G401.6 (cell line): ENCODE measurements around the gene SAMD8.
"Not testable (repeated sequence)": the region's sequence is repeated elsewhere in the genome, so short reads cannot be mapped to it uniquely, and the experiment has no call there.

Experiments used
- FAIRE-seq: peaks from 2 replicates; lab custom pipeline; 2012; peaks lifted over from hg19 to GRCh38; lab: Jason Lieb, UNC

Gene SAMD8

GRCh38 chr10:75140246-75140645 is 28.8 kb downstream of the SAMD8 start:
- no peak for FAIRE-seq

DNA sequence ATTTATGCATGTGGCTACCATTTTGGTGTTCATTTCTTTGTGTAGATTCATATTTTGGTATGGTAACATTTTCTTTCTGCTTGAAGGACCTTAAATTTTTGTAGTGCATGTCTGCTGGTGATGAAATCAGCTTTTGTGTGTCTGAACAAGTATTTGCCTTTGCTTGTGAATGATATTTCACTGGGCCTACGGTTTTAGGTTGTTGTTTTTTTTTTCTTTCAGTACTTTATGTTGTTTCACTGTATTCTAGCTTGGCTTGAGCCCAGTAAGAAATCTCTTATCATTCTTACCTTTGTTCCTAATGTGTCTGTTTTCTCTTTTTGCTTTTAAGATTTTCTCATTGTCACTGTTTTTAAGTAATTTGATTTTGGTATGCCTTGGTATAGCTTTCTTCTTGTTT is 31.9 kb downstream of the SAMD8 start:
- FAIRE-seq: no peak

DNA sequence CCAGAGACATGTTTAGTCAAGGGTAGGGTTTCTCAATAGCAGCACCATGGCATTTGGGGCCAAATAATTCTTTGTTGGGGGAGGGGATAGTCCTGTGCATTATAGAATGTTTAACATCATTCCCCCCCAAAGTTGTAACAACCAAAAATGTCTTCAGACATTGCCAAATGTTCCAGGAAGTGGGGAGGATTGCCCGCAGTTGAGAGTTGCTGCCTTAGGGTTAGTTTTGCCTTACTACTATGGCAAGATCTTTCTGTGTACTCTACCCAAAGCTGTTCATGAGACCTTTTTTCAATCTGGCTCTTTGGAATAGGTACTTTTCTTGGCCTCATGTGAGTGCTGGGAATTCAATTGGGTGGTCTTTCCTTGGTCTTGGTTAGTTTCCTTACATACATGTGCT is 34.1 kb downstream of the SAMD8 start:
- no peak for FAIRE-seq

DNA sequence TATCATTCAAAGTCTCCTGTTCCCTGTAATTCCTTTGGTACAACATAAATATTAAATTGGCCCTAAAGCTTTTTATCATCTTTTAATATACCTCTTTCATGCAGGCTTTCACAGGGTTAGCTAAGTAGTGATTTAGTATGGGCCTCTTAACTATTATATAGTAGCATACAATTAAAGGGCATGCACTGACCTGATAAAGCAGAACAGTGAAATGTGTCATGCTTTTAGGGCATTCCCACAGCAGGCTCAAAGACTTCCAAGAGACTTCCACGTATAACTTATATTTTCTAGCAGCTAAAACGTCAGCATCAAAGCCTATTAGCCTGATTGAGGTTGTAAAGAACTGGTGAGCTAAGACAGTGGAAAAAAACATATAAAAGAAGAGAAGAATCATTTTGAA is 35.3 kb downstream of the SAMD8 start:
- no peak for FAIRE-seq

GRCh38 chr10:75150656-75151055 is 39.2 kb downstream of the SAMD8 start:
- no peak for FAIRE-seq

DNA sequence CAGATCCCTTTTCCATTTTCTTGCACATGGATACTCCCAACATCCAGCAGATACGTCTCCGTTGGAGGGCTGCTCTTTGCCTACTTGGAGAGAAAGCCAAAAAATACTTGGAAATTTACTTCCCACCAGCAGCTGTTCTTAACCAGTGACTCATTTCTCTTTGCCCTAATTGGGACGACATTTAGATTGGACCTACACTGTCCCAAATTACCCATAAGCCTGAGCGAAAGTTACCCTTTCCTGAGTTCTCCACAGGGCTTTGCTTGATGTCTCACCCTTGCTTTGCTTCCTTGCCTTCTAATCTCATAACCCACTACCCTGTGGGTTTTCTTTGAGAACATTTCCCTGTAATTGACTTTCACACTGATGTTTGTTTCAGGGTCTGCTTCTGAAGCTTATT is 48.1 kb downstream of the SAMD8 start:
- FAIRE-seq: no peak

DNA sequence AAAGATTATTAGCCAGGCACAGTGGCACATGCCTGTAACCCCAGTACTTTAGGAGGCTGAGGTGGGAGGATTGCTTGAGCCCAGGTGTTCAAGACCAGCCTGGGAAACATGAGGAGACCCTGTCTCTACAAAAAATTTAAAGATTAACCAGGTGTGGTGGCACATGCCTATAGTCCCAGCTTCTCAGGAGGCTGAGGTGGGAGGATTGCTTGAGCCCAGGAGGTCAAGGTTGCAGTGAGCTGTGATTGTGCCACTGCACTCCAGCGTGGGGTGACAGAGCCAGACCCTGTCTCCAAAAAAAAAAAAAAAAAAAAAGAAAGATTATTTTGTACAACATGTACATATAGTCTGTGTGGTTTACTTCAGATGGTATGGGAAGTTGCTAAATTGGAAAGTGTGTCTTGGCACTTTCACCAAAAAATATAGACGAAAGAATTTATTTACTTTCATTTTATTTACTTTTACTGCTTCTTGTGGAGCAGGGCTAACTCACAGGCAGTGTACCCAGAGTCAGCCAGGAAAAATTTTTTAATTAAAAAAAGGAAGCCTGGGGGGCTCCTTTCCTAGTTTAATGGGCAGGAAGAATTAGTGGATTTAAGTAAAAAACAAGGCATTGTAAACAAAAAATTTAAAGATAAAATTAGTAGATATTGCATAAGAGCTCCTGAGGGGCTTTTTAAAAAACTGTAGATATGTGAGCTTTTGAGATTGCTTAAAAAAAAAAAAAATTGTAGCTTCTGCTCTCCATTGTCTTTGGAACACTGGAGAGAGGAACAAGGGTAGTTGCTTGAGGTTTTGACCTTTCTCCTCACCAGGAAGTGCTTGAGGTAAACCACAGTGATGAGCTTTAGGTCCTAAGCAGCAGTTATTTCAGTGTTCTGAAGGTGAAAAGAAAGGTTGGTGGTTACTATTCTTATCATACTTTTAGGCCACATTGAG is 54.5 kb downstream of the SAMD8 start:
- FAIRE-seq: no peak

DNA sequence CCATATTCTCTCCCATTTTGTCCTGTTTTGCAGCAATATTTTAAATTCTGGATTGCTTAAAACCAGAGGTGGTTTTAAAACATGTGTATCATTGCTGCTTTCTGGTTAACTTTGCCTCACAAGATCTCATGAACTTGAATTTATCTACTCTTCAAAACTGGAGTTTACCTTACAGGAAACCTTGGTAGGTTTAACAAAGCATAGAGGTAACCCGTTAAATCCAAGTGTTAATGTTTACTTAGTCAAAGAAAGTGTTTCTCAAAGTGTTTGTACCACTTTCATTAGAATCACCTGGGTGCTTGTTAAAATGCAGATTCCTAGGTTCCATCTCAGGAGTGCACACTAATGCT is 55.1 kb downstream of the SAMD8 start:
- FAIRE-seq: no peak

- no peak for FAIRE-seq
These were observed 56.8 kb downstream of the SAMD8 start for GRCh38 chr10:75168275-75168674.

DNA sequence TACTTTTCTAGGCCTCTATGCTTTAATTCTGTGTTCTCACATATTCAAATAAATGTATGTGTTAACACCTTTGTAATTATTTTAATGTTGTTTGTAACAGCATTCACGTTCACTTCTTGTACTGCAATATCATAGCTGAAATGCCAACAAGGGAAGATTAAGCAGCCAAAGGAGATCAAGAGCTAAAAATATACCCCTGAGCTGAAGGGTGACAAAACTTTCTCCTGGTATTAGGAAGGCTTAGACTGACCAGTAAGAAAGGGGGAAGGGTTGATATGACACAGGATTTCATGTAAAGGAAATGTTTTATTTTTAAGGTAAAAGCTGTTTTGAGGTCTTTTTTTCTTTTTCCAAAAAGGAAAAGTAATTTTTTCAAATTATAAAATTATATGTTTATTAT is 58.8 kb downstream of the SAMD8 start:
- FAIRE-seq: peak; percentile 45

DNA sequence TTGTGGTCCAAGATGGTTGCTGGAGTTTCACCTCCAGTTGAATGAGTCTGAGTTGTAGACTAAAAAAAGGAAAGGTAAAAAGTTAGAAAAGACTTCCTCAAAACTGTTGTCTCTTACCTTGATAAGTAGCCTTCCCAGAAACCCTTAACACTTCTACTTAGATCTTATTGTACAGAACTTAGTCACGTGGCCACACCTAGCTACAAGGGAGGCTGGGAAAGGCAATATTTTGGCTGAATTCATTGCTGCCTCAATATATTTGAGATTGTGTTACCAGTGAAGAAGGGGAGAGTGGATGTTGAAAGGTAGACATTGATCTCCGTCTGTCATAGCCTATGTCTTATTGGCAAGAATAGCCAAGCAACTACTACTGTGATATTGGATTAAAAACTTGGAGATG is 63.6 kb downstream of the SAMD8 start:
- FAIRE-seq: no peak

GRCh38 chr10:75176046-75176445 is 64.6 kb downstream of the SAMD8 start:
- FAIRE-seq: no peak

- no peak for FAIRE-seq
These were observed 65.3 kb downstream of the SAMD8 start for GRCh38 chr10:75176736-75177135.

- no peak for FAIRE-seq
These were observed 68.3 kb downstream of the SAMD8 start for GRCh38 chr10:75179657-75180177.

DNA sequence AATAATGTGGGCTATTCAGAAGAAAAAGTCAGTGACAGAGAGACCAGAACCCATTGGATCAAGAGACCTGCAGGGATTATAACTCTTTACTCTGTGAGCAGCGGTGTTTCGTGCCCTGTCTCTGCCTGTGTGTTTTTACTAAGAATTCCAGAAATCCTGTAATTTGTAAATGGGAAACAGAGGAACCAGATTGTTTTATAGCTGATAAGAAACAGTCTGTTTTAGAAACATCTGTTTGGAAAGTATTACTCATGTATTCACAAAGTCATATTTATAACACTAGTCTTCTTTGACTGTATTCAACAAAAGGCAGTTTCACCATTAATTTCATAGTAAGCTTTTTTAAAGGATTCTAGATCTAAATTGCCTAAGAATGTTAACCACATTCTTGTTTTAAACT is 69.1 kb downstream of the SAMD8 start:
- FAIRE-seq: no peak

- FAIRE-seq: no peak
These were observed 69.6 kb downstream of the SAMD8 start for GRCh38 chr10:75181073-75181472.

DNA sequence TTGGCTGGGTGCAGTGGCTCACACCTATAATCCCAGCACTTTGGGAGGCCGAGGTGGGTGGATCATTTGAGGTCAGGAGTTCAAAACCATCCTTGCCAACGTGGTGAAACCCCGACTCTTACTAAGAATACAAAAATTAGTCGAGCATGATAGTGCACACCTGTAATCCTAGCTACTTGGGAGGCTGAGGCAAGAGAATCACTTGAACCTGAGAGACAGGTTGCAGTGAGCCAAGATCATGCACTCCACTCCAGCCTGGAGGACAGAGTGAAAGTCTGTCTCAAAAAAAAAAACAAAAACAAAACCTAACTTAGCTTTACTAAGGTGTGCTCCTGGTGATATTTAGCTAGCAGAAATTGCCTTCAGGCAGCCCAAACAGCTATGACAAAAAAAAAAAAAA is 74.9 kb downstream of the SAMD8 start:
- no peak for FAIRE-seq

GRCh38 chr10:75187961-75188426 is 76.5 kb downstream of the SAMD8 start:
- peak; percentile 77 for FAIRE-seq

DNA sequence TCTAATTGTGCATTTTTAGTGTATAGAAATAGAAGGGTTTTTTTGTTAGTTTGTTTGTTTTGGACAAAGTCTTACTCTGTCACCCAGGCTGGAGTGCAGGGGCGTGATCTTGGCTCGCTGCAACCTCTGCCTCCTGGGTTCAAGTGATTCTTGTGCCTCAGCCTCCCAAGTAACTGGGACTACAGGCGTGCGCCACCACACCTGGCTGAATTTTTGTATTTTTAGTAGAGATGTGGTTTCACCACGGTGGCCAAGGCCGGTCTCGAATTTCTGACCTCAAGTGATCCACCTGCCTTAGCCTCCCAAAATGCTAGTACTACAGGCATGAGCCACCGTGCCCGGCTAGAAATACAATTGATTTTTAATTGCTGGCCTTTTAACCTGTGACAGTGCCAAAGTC is 77.1 kb downstream of the SAMD8 start:
- FAIRE-seq: not testable (repeated sequence)

- FAIRE-seq: no peak
These were observed 78.0 kb downstream of the SAMD8 start for GRCh38 chr10:75189266-75190096.

- no peak for FAIRE-seq
These were observed 80.5 kb downstream of the SAMD8 start for GRCh38 chr10:75191821-75192568.

DNA sequence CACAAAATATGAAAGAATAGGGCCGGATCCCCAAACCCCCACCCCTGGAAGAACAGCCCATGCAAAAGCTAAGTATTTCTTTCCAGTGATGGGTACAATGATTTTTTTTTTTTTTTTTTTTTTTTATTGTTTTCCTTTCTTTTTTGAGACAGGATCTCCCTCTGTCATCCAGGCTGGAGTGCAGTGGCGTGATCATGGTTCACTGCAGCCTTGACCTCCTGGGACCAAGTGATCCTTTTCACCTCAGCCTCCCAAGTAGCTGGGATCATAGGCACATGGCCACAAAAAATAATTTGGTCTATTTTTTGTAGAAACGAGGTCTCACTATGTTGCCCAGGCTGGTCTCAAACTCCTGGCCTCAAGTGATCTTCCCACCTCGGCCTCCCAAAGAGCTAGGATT is 83.2 kb downstream of the SAMD8 start:
- FAIRE-seq: not testable (repeated sequence)
